Uterus (tissue), 4 donors: Measurements from ENCODE around the gene SLAIN2. TPM values are rescaled to one million over a fixed set of nuclear protein-coding genes. Genes with fewer than 3 reads are reported as not detected.

Source experiments
- DNase-seq, 2 donors: peaks; one replicate each; pipeline ENCODE4 v3.0.0-alpha.2; 2019 to 2020
- H3K27ac ChIP-seq, 2 donors: fragments of 200-600 bp; sonication (generic); 1 replicate in 1 of 2; 2 replicates in 1 of 2; pipeline ENCODE4 v1.5.1; 2016 to 2018
- H3K27me3 ChIP-seq, 2 donors: fragments of 200-600 bp; sonication (generic); one replicate each; pipeline ENCODE4 v1.5.1; 2018 to 2019; ENCODE audit warnings: control low read depth in 1 of 2
- H3K36me3 ChIP-seq, 2 donors: fragments of 200-600 bp; sonication (generic); one replicate each; pipeline ENCODE4 v1.5.1; 2019; ENCODE audit warnings: control low read depth in 1 of 2
- H3K4me1 ChIP-seq, 2 donors: fragments of 200-600 bp; sonication (generic); one replicate each; pipeline ENCODE4 v1.5.1; 2018 to 2019; ENCODE audit warnings: control low read depth in 1 of 2
- H3K4me3 ChIP-seq, 2 donors: fragments of 200-600 bp; sonication (generic); 1 replicate in 1 of 2; 2 replicates in 1 of 2; pipeline ENCODE4 v1.5.1; 2018 to 2019; ENCODE audit warnings: mild to moderate bottlenecking in 1 of 2
- H3K9me3 ChIP-seq, 2 donors: fragments of 200-600 bp; sonication (generic); one replicate each; pipeline ENCODE4 v1.5.1; 2019; ENCODE audit warnings: control low read depth in 1 of 2
- POLR2A ChIP-seq, 2 donors: fragments of 450-650 bp; IDR thresholded peaks; one replicate each; pipeline ENCODE4 v1.6.1; 2016; ENCODE audit warnings: antibody characterized with exemption in 2 of 2, mild to moderate bottlenecking in 1 of 2, moderate library complexity in 1 of 2
- intact Hi-C: fragments of 100-400 bp; cut with DNase I; formaldehyde crosslinking; loops from one replicate; pipeline ENCODE4 v1.15.1; 2023; ENCODE audit warnings: low total_unique reads
- total RNA-seq, 4 donors: library from RNA; depleted of rRNA in 3 of 4; stranded (reverse); fragments of >200 nt in 3 of 4; gene quantifications; one replicate each; pipeline versions ENCODE4 v1.1.0 to v1.2.4, GENCODE V29; 2014 to 2023
- TF ChIP-seq, protein P1 (sequence below), 4 experiments: fragments of 200-600 bp in 2 of 4; fragments of 450-650 bp in 2 of 4; sonication (generic) in 2 of 4; IDR thresholded peaks; one replicate each; pipeline ENCODE4 v1.5.1; 2016 to 2019; ENCODE audit warnings: antibody characterized with exemption in 4 of 4, mild to moderate bottlenecking in 2 of 4, moderate library complexity in 1 of 4
- donor health status: DM: yes; HTN: yes; CAD: no.

The SLAIN2 gene
- total RNA-seq, 4 donors from 2014 or later = 20.0 to 120 (median 62.0) TPM

DNA sequence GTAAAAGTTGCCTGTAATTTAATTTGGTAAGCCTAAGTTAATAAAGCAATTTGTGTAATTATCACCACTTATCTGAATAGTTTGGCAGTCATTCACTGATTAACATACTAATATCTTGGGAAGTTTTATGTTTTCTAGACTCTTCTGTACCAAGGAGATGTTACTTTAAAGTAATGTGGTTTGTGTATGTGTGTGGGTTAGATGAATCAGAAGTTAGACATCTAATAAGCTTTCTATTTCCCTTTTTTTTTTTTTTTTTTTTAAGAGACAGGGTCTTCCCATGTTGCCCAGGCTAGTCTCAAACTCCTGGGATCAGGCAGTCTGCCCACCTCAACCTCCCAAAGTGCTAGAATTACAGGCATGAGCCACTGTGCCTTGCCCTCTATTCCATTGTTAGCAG, 5.3 kb downstream of the SLAIN2 start:
- H3K36me3 ChIP-seq = no peaks in the 10 kb centered on the region
- DNase-seq = no peak
- H3K4me3 ChIP-seq = no peak overlapping the region
- H3K27me3 ChIP-seq = no peaks in the 10 kb centered on the region
- intact Hi-C loops = no loop called here
- H3K9me3 ChIP-seq = no peaks in the 10 kb centered on the region
- peaks cover 0 to 15% of the 10 kb centered on the region in 2 donors for H3K4me1 ChIP-seq
- TF ChIP-seq, protein P1, sequence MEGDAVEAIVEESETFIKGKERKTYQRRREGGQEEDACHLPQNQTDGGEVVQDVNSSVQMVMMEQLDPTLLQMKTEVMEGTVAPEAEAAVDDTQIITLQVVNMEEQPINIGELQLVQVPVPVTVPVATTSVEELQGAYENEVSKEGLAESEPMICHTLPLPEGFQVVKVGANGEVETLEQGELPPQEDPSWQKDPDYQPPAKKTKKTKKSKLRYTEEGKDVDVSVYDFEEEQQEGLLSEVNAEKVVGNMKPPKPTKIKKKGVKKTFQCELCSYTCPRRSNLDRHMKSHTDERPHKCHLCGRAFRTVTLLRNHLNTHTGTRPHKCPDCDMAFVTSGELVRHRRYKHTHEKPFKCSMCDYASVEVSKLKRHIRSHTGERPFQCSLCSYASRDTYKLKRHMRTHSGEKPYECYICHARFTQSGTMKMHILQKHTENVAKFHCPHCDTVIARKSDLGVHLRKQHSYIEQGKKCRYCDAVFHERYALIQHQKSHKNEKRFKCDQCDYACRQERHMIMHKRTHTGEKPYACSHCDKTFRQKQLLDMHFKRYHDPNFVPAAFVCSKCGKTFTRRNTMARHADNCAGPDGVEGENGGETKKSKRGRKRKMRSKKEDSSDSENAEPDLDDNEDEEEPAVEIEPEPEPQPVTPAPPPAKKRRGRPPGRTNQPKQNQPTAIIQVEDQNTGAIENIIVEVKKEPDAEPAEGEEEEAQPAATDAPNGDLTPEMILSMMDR (IDR thresholded peaks at IDR 0.05) = no peak
- TF ChIP-seq POLR2A (IDR thresholded peaks at IDR 0.05) = no peak
- H3K27ac ChIP-seq = no peak overlapping the region

DNA sequence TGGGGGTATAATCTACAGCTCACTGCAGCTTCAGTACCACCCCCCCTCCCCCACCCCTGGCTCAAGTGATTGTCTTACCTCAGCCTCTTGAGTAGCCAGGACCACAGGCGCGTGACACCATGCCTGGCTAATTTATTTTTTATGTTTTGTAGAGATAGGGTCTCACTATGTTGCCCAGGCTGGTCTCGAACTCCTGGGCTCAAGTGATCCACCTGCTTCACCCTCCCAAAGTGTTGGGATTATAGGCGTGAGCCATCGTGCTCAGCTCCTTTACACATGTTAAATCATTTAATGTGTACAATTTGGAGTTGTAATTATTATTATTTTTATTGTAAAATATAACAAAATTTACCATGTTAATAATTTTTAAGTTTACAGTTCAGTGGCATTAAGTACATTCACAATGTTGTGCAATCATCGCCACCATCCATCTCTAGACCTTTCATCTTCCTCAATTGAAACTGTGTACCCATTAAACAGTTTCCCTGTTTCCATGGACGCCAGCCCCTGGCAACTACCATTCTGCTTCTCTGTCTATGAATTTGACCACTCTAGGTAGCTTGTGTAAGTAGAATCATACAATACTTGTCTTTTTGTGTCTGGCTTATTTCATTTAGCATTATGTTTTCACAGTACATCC, 6.1 kb downstream of the SLAIN2 start:
- DNase-seq = no peak
- no peak overlapping the region for H3K27ac ChIP-seq
- no peaks in the 10 kb centered on the region for H3K9me3 ChIP-seq
- H3K4me3 ChIP-seq = no peak overlapping the region
- TF ChIP-seq POLR2A (IDR thresholded peaks at IDR 0.05) = no peak
- TF ChIP-seq, protein P1 (IDR thresholded peaks at IDR 0.05) = no peak
- intact Hi-C loops = no loop called here
- H3K27me3 ChIP-seq = no peaks in the 10 kb centered on the region
- H3K4me1 ChIP-seq = peaks cover 0 to 15% of the 10 kb centered on the region in 2 donors
- no peaks in the 10 kb centered on the region for H3K36me3 ChIP-seq

DNA sequence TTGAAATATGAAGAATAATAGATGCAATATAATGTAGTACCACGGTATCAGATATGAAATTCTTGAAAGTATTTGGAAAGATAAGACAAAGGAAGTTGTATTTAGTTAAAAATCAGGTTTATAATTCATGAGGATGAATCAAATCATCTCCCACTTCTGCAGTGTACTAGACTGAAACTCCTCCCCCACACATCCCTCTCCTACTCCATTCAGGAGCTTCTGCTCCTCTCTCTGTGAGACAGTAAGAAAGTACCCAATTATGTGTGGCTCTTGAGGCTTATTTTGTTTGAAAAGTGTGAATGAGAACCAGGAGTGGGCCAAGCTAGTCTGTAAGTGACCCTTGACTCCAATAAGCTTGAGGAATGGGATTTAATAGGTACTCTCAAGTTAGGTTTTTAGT, 9.5 kb downstream of the SLAIN2 start:
- no peak for DNase-seq
- H3K27ac ChIP-seq = no peak overlapping the region
- no peaks in the 10 kb centered on the region for H3K36me3 ChIP-seq
- H3K4me3 ChIP-seq = no peak overlapping the region
- H3K27me3 ChIP-seq = no peaks in the 10 kb centered on the region
- TF ChIP-seq POLR2A (IDR thresholded peaks at IDR 0.05) = no peak
- TF ChIP-seq, protein P1 (IDR thresholded peaks at IDR 0.05) = no peak
- no peaks in the 10 kb centered on the region for H3K9me3 ChIP-seq
- peaks cover 0 to 15% of the 10 kb centered on the region in 2 donors for H3K4me1 ChIP-seq
- intact Hi-C loops = no loop called here

GRCh38 chr4:48352793-48353192, 11.5 kb downstream of the SLAIN2 start:
- no peak for DNase-seq
- Histone ChIP-seq H3K27ac (no peak overlapping the region), H3K4me1 (peaks cover 0 to 7% of the 10 kb centered on the region in 2 donors), H3K27me3 (no peaks in the 10 kb centered on the region), H3K9me3 (no peaks in the 10 kb centered on the region), H3K4me3 (no peak overlapping the region), H3K36me3 (no peaks in the 10 kb centered on the region)
- intact Hi-C loops = no loop called here
- TF ChIP-seq POLR2A (IDR thresholded peaks at IDR 0.05) = no peak
- TF ChIP-seq, protein P1 (IDR thresholded peaks at IDR 0.05) = no peak

DNA sequence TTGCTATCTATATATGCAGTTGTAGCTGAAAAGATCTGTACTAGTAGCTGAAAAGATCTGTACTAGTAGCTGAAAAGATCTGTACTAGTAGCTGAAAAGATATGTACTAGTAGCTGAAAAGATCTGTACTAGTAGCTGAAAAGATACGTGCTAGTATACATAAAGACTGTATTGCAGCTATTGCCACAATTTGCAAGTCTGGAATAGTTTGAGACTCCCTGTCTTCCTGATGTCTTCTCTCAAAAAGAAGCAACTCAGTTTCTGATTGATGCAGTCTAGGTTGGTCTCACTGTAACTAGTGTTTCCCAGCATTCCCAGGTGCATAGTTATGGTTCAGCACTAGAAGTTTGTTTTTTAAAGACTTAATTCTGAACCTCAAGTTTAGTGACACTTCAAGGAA, 15.0 kb downstream of the SLAIN2 start:
- Histone ChIP-seq H3K4me1 (no peaks in the 10 kb centered on the region), H3K27me3 (no peaks in the 10 kb centered on the region), H3K9me3 (no peaks in the 10 kb centered on the region), H3K27ac (no peak overlapping the region), H3K36me3 (no peaks in the 10 kb centered on the region), H3K4me3 (no peak overlapping the region)
- no peak for DNase-seq
- no peak for TF ChIP-seq POLR2A (IDR thresholded peaks at IDR 0.05)
- TF ChIP-seq, protein P1 (IDR thresholded peaks at IDR 0.05) = no peak
- intact Hi-C loops = no loop called here
